Liver (tissue), 9 donors: ENCODE measurements around the gene PSG6. TPM values are rescaled to one million over a fixed set of nuclear protein-coding genes. Genes with fewer than 3 reads are reported as not detected.
"Not testable (repeated sequence)": the region's sequence is repeated elsewhere in the genome, so short reads cannot be mapped to it uniquely, and the experiment has no call there.

Source experiments
- DNase-seq: peaks from one replicate; pipeline ENCODE4 v3.0.0-alpha.2; 2017; ENCODE audit warnings: low spot score
- H3K27ac ChIP-seq, 2 donors: one replicate each; pipeline ENCODE4 v1.7.0; 2013; ENCODE audit warnings: inconsistent platforms in 2 of 2, low read length in 2 of 2, control low read depth in 1 of 2, low read depth in 1 of 2, mild to moderate bottlenecking in 1 of 2
- H3K27me3 ChIP-seq, 4 donors: one replicate each; pipeline versions ENCODE4 v1.6.1 to v1.7.0; 2013; ENCODE audit warnings: low read length in 3 of 4, inconsistent platforms in 1 of 4, mild to moderate bottlenecking in 1 of 4, moderate library complexity in 1 of 4; ENCODE audit not compliant: control insufficient read depth in 4 of 4, insufficient read depth in 4 of 4
- H3K36me3 ChIP-seq, 4 donors: one replicate each; pipeline versions ENCODE4 v1.6.1 to v1.7.0; 2013; ENCODE audit warnings: low read length in 3 of 4, mild to moderate bottlenecking in 3 of 4, low read depth in 1 of 4, moderate library complexity in 1 of 4; ENCODE audit not compliant: control insufficient read depth in 4 of 4, insufficient read depth in 3 of 4
- H3K4me1 ChIP-seq, 4 donors: one replicate each; pipeline versions ENCODE4 v1.6.1 to v1.7.0; 2013; ENCODE audit warnings: low read length in 3 of 4, mild to moderate bottlenecking in 3 of 4, moderate library complexity in 1 of 4; ENCODE audit not compliant: control insufficient read depth in 4 of 4, insufficient read depth in 4 of 4
- H3K4me3 ChIP-seq, 3 donors: one replicate each; pipeline versions ENCODE4 v1.6.1 to v1.7.0; 2013; ENCODE audit warnings: low read length in 3 of 3, control low read depth in 1 of 3, low read depth in 1 of 3, mild to moderate bottlenecking in 1 of 3
- H3K9ac ChIP-seq, 2 donors: one replicate each; pipeline ENCODE4 v1.7.0; 2013; ENCODE audit warnings: low read length in 2 of 2, mild to moderate bottlenecking in 2 of 2, moderate library complexity in 2 of 2, control low read depth in 1 of 2, low read depth in 1 of 2
- H3K9me3 ChIP-seq, 4 donors: one replicate each; pipeline versions ENCODE4 v1.6.1 to v1.7.0; 2013; ENCODE audit warnings: low read length in 3 of 4; ENCODE audit not compliant: control insufficient read depth in 4 of 4
- WGBS: extraction: QIAGEN DNeasy Blood & Tissue Kit; methylation state at CpG from one replicate; pipeline ENCODE4 v1.1.7; 2013; 5-methylcytosine and 5-hydroxymethylcytosine counted together
- polyA plus RNA-seq, 2 donors: library from polyadenylated mRNA; stranded (reverse) in 1 of 2; unstranded in 1 of 2; fragments of 200-250 nt in 1 of 2; fragments of >200 nt in 1 of 2; fragmentation: Nextera tagmentation in 1 of 2; extraction: Ambion mirVana in 1 of 2; gene quantifications; one replicate each; pipeline versions ENCODE4 v1.2.1 to v1.2.3, GENCODE V29; 2013 to 2015
- total RNA-seq, 2 donors: library from RNA; depleted of rRNA; stranded (reverse); fragments of >200 nt; gene quantifications; one replicate each; pipeline ENCODE4 v1.2.3, GENCODE V29; 2014
- donor health status: healthy.
- donor health status: healthy.
- donor health status: healthy.
- donor health status: healthy.
- donor health status: healthy.

Gene PSG6
- total and polyA plus RNA-seq, 4 donors = not detected

DNA sequence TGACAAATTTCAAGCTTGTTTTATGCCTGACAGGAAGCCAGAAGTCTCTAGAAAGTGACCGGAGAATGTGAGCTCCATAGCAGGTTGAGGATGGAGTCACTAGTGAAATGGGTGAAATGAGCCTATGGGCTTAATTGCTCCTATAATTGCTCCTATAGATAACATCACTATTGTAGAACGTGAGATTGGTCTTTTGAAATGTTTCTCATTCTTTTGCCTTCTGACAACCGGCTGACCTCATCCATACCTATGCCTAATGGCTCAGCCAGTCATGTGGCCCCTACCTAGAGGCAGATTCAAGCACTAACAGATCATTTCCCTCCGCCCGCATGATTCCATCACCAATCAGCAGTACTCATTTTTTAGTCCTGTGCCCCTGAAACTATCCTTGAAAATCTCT is 4.2 kb downstream of the PSG6 start:
- H3K4me3 ChIP-seq, H3K36me3 ChIP-seq, H3K4me1 ChIP-seq, DNase-seq, H3K9me3 ChIP-seq, H3K27ac ChIP-seq, H3K27me3 ChIP-seq, H3K9ac ChIP-seq: not testable (repeated sequence)
- WGBS = 77% methylated on average over 5 of the region's 5 CpGs

DNA sequence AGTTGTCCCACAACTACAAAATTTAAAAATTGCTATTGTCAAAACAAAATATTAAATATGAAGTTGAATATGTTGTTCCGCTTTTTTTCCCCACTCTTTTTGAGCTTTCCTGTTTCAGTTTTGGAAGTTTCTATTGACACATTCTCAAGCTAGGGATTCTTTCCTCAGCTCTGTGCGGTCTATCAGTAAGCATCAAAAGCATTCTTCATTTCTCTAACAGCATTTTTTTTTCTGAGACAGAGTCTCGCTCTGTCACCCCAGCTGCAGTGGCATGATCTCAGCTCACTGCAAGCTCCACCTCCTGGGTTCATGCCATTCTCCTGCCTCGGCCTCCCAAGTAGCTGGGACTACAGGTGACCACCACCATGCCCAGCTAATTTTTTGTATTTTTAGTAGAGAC is 4.8 kb downstream of the PSG6 start:
- DNase-seq, H3K4me3 ChIP-seq, H3K36me3 ChIP-seq, H3K27ac ChIP-seq, H3K4me1 ChIP-seq, H3K27me3 ChIP-seq, H3K9me3 ChIP-seq, H3K9ac ChIP-seq: not testable (repeated sequence)
- WGBS = 80% methylated on average over 4 of the region's 4 CpGs

- H3K27ac ChIP-seq, H3K9ac ChIP-seq, H3K4me1 ChIP-seq, H3K27me3 ChIP-seq, H3K4me3 ChIP-seq, H3K9me3 ChIP-seq, H3K36me3 ChIP-seq, DNase-seq: not testable (repeated sequence)
- 72% methylated on average over 5 of the region's 5 CpGs for WGBS
These were observed 6.0 kb downstream of the PSG6 start for GRCh38 chr19:42911731-42912130.

DNA sequence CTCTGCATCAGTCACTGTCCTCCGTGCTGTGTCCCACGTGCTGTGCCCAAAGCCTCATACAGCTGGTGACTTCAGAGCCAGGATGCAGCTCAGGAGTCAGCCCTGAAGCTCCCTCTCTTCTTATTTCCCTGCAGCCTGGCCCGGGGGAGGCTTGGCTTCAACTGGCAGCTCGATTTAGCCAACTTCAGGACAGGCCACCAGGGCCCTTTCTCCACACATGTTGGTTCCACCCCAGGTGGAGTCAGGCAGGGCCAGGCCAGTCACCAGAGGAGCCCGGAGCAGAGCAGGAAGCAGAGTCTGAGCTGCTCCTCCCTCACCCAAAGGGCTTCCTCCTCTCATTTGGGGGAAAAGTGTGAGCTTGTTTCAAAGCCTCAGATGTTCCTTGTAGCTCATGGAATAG is 11.5 kb downstream of the PSG6 start:
- not testable (repeated sequence) for H3K9ac ChIP-seq, H3K4me3 ChIP-seq, H3K36me3 ChIP-seq, H3K9me3 ChIP-seq, H3K27me3 ChIP-seq, DNase-seq, H3K4me1 ChIP-seq, H3K27ac ChIP-seq
- 56% methylated on average over 5 of the region's 5 CpGs for WGBS

GRCh38 chr19:42900561-42900960 is 17.1 kb downstream of the PSG6 start:
- DNase-seq, H3K4me1 ChIP-seq, H3K27me3 ChIP-seq, H3K9ac ChIP-seq, H3K36me3 ChIP-seq, H3K9me3 ChIP-seq, H3K27ac ChIP-seq, H3K4me3 ChIP-seq: not testable (repeated sequence)
- 75% methylated on average over 4 of the region's 4 CpGs for WGBS

GRCh38 chr19:42899674-42900073 is 18.0 kb downstream of the PSG6 start:
- H3K27ac ChIP-seq, H3K9me3 ChIP-seq, H3K27me3 ChIP-seq, H3K4me1 ChIP-seq, H3K36me3 ChIP-seq, H3K4me3 ChIP-seq, DNase-seq, H3K9ac ChIP-seq: not testable (repeated sequence)
- 75% methylated on average over 12 of the region's 12 CpGs for WGBS

DNA sequence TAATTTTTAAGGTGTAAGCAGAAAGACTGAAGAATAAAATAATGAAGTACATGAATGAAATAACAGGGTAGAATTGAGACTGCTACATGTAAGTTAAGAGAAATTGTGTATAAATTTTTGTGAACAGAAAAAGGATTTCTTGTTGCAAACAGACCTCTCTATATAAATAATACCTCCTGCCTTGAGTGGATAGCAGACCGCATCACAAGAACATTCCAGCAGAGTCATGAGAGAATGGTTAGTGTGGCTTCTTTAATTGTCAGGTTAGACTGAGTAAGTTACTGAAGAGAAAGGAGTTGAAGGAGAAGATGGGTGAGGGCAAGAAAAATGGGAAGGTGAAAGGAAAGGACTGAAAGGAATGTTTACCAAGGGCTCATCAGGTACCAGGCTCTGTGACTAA is 18.6 kb downstream of the PSG6 start:
- H3K27me3 ChIP-seq, H3K9ac ChIP-seq, H3K9me3 ChIP-seq, DNase-seq, H3K36me3 ChIP-seq, H3K27ac ChIP-seq, H3K4me1 ChIP-seq, H3K4me3 ChIP-seq: not testable (repeated sequence)
- WGBS = 81% methylated on average over 1 of the region's 1 CpG

DNA sequence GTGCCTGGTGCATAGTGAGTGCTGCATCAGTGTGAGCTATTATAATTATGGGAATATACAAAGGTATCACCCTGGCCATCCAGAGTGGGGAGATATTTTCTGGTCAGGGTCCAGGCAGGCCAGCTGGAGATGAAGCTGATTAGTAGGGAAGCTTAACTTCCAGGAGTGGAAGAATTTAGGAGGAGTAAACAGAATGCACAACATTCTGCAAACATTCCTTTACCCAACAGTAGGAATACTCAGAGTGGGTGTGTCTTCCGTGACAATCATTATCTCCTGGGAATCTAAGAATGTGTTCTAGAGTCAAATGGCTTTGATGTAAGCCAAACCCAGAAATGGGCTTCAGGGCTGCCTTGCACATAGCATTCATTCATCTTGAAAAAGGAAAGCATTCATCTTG is 19.0 kb downstream of the PSG6 start:
- not testable (repeated sequence) for H3K27me3 ChIP-seq, H3K4me1 ChIP-seq, H3K27ac ChIP-seq, H3K4me3 ChIP-seq, H3K9ac ChIP-seq, H3K9me3 ChIP-seq, H3K36me3 ChIP-seq, DNase-seq
- WGBS = 44% methylated on average over 1 of the region's 1 CpG

- not testable (repeated sequence) for H3K4me3 ChIP-seq, H3K4me1 ChIP-seq, H3K9me3 ChIP-seq, H3K27me3 ChIP-seq, H3K36me3 ChIP-seq, DNase-seq, H3K27ac ChIP-seq, H3K9ac ChIP-seq
- 16% methylated on average over 1 of the region's 1 CpG for WGBS
These were observed 20.0 kb downstream of the PSG6 start for GRCh38 chr19:42897729-42898128.
